Transverse colon (tissue), 4 donors: Measurements from ENCODE around the gene DICER1. TPM values are rescaled to one million over a fixed set of nuclear protein-coding genes. Genes with fewer than 3 reads are reported as not detected.

Source experiments
- DNase-seq: peaks from one replicate; pipeline ENCODE4 v3.0.0-alpha.2; 2019
- H3K27ac ChIP-seq, 4 donors: fragments of 200-600 bp; sonication (generic); 2 replicates each; pipeline ENCODE4 v1.5.1; 2016 to 2018; ENCODE audit warnings: inconsistent platforms in 4 of 4
- H3K27me3 ChIP-seq: fragments of 200-600 bp; sonication (generic); 2 replicates; pipeline ENCODE4 v1.5.1; 2017; ENCODE audit warnings: inconsistent platforms
- H3K36me3 ChIP-seq, 4 donors: fragments of 200-600 bp; sonication (generic); 2 replicates each; pipeline ENCODE4 v1.5.1; 2017 to 2019; ENCODE audit warnings: inconsistent platforms in 4 of 4
- H3K4me1 ChIP-seq, 4 donors: fragments of 200-600 bp; sonication (generic); 2 replicates each; pipeline ENCODE4 v1.5.1; 2017 to 2020; ENCODE audit warnings: inconsistent platforms in 4 of 4
- H3K4me3 ChIP-seq, 4 donors: fragments of 200-600 bp; sonication (generic); 1 replicate in 1 of 4; 2 replicates in 3 of 4; pipeline versions ENCODE4 v1.5.1 to v1.6.1; 2017 to 2019; ENCODE audit warnings: inconsistent platforms in 4 of 4
- H3K9me3 ChIP-seq, 2 donors: fragments of 200-600 bp; sonication (generic); 2 replicates each; pipeline ENCODE4 v1.5.1; 2017 to 2019; ENCODE audit warnings: inconsistent platforms in 2 of 2
- CTCF ChIP-seq, 5 experiments: fragments of 200-600 bp in 3 of 5; fragments of 450-650 bp in 2 of 5; sonication (generic) in 3 of 5; IDR thresholded peaks; 1 replicate in 2 of 5; 2 replicates in 3 of 5; pipeline ENCODE4 v1.5.1; 2016 to 2017; ENCODE audit warnings: antibody characterized with exemption in 5 of 5, inconsistent platforms in 3 of 5, mild to moderate bottlenecking in 2 of 5, moderate library complexity in 1 of 5
- EP300 ChIP-seq: sonication (generic); formaldehyde crosslinking; IDR thresholded peaks from one replicate; pipeline ENCODE4 v1.6.1; 2017; ENCODE audit warnings: antibody characterized with exemption, low read depth
- POLR2A ChIP-seq: fragments of 450-650 bp; IDR thresholded peaks from one replicate; pipeline ENCODE4 v1.6.1; 2016; ENCODE audit warnings: antibody characterized with exemption, mild to moderate bottlenecking, moderate library complexity
- POLR2AphosphoS5 ChIP-seq, 3 donors: sonication (generic); formaldehyde crosslinking; IDR thresholded peaks; one replicate each; pipeline ENCODE4 v1.6.1; 2016; ENCODE audit warnings: antibody characterized with exemption in 3 of 3
- WGBS, 2 donors: methylation state at CpG; one replicate each; pipeline ENCODE4 v1.1.5; 2018; ENCODE audit warnings: low coverage in 1 of 2; 5-methylcytosine and 5-hydroxymethylcytosine counted together
- in situ Hi-C, 4 donors: fragments of 200-750 bp; cut with MboI; loops; one replicate each; pipeline versions ENCODE4 v1.15.0 to v1.15.1; 2017; ENCODE audit warnings: low sequenced_read_pairs in 3 of 4, low pct_ligation_motif_present in 1 of 4, low pct_unique_long_range_greater_than_20kb in 1 of 4
- intact Hi-C: fragments of 100-400 bp; cut with DNase I; formaldehyde crosslinking; loops from one replicate; pipeline ENCODE4 v1.15.1; 2023; ENCODE audit warnings: low total_unique reads
- total RNA-seq, 4 donors: library from RNA; depleted of rRNA; stranded (reverse); fragments of >200 nt; gene quantifications; one replicate each; pipeline ENCODE4 v1.1.0, GENCODE V29; 2016

DICER1 gene
- total RNA-seq, 4 donors from 2014 or later = 45.6 to 102 (median 71.4) TPM

DNA sequence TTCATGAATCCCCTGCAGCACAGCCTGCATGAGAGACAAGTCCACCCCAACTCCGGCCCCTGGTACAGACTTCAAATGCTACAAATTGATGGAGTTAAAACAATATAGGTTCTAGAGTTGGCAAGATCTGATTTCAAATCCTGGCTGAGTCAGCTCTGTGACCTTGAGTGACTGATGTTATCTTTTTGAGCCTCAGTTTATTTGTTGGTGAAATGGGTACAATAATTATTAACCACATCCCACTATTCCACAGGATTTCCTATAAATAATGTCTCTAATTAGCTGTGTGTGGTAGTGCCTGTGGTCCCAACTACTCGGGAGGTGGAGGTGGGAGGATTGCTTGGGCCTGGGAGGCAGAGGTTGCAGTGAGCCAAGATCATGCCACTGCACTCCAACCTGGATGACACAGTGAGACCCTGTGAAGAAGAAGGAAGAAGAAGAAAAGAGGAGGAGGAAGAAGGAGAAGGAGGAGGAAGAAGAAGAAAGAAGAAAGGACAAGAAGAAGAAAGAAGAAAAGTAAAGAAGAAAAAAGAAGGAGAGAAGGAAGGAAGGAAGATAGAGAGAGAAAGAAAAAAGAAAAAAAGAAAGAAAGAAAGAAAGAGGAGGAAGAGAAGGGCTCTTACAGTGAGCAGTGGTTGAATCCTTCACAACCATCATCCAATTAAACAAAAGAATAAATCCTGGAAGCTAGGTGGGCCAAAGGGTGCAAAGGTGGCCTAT is 39.7 kb upstream of the DICER1 start:
- no peak for DNase-seq
- Histone ChIP-seq H3K27ac (no peak overlapping the region), H3K36me3 (no peaks in the 10 kb centered on the region), H3K4me3 (no peak overlapping the region), H3K27me3 (no peaks in the 10 kb centered on the region), H3K9me3 (no peaks in the 10 kb centered on the region), H3K4me1 (no peaks in the 10 kb centered on the region)
- intact Hi-C loops (no loop called here), in situ Hi-C loops (no loop called here)
- TF ChIP-seq POLR2AphosphoS5 (IDR thresholded peaks at IDR 0.05) = no peak
- TF ChIP-seq EP300 = no peak
- TF ChIP-seq CTCF (IDR thresholded peaks at IDR 0.05) = no peak
- WGBS, 2 donors = 67 to 85% methylated on average over 1 to 2 of the region's 2 CpGs

DNA sequence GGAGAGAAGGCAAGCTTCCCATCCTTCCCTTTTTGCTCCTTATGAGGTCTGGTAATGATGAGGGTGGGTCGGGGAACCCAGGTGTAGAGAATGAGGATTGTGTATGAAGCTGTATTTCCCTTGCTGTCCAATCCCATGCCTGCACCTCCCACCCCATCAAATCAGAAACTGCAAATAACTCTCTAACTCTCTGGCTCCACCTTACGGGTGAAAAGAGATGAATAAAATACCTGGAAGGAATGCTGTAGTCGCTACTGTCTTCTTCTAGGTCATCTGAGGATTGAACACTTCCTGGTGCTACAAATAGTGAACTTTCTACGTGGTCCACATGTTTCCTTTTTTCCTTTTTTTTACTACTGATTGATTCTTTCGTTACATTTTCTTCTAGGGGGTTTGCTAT is 38.9 kb upstream of the DICER1 start:
- 32% methylated on average over 4 to 5 of the region's 5 CpGs for WGBS, 2 donors
- Histone ChIP-seq H3K4me1 (no peaks in the 10 kb centered on the region), H3K27ac (no peak overlapping the region), H3K36me3 (no peaks in the 10 kb centered on the region), H3K4me3 (no peak overlapping the region), H3K9me3 (no peaks in the 10 kb centered on the region), H3K27me3 (no peaks in the 10 kb centered on the region)
- DNase-seq = no peak
- in situ Hi-C loops (no loop called here), intact Hi-C loops (no loop called here)
- TF ChIP-seq CTCF (IDR thresholded peaks at IDR 0.05) = peak; percentile 25 to 36 (median 34)
- TF ChIP-seq POLR2AphosphoS5 (IDR thresholded peaks at IDR 0.05) = no peak
- no peak for TF ChIP-seq POLR2A
- no peak for TF ChIP-seq EP300

DNA sequence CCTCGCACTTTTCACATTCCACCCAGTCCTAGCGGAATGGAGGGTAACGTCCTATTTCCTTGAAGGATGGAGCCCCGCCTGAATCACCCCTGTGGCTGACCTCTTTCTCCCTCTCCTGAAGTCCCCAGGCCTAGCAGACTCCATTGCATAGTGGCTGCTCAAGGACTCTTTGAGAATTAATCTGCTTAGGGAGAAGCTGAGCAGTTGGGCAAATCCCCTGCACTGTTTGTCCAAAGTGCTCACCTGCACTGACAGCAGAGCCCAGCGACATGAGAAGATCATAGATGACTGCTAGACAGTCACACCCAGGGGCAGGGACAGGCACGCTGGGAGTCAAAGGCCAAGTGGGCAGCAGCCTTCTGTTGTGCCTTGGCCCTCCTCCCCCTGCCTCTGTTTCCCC is 37.7 kb upstream of the DICER1 start:
- intact Hi-C loops (no loop called here), in situ Hi-C loops (no loop called here)
- H3K4me3 ChIP-seq = no peak overlapping the region
- no peak overlapping the region for H3K27ac ChIP-seq
- H3K36me3 ChIP-seq = no peaks in the 10 kb centered on the region
- peaks cover 0 to 3% (median 1%) of the 10 kb centered on the region in 4 donors for H3K4me1 ChIP-seq
- H3K9me3 ChIP-seq = no peaks in the 10 kb centered on the region
- no peaks in the 10 kb centered on the region for H3K27me3 ChIP-seq
- 89 to 100% methylated on average over 4 to 6 of the region's 6 CpGs for WGBS, 2 donors
- no peak for DNase-seq
- no peak for TF ChIP-seq CTCF (IDR thresholded peaks at IDR 0.05)
- no peak for TF ChIP-seq POLR2AphosphoS5 (IDR thresholded peaks at IDR 0.05)
- TF ChIP-seq POLR2A = no peak
- no peak for TF ChIP-seq EP300

DNA sequence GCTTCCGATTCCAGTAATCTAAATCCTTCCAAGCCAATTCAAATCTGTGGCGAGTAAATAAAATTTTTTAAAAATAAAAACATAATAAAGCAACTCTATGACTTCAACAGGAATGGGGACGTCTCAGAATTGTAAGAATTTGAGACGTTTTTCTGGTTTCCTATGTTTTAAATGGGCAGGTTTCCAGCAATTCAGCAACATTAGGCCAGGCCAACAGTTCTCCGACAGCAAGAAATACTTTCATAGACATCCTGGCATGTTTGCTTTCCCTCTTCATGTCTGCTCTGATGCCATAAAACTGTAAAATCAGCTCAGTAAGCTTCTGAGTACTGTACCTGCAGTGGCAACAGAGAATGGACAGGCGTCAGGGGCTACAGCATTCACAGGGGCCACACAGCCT is 35.8 kb upstream of the DICER1 start:
- intact Hi-C loops = no loop called here
- Histone ChIP-seq H3K4me1 (peaks cover 0 to 12% (median 6%) of the 10 kb centered on the region in 4 donors), H3K27me3 (no peaks in the 10 kb centered on the region), H3K36me3 (no peaks in the 10 kb centered on the region), H3K27ac (no peak overlapping the region), H3K4me3 (no peak overlapping the region), H3K9me3 (no peaks in the 10 kb centered on the region)
- DNase-seq = no peak
- WGBS, 2 donors = 62 to 66% methylated on average over 6 of the region's 6 CpGs
- in situ Hi-C loops = no loop called here
- TF ChIP-seq POLR2A (no peak), CTCF (IDR thresholded peaks at IDR 0.05) (no peak), EP300 (no peak), POLR2AphosphoS5 (IDR thresholded peaks at IDR 0.05) (no peak)
